Measurements from ENCODE around the gene TRIM62.

TRIM62 gene

GRCh38 chr1:33180226-33180910 lies 1.5 kb downstream of the TRIM62 start:
- no peak for DNase-seq

- no peak for DNase-seq
Observed at GRCh38 chr1:33178836-33179439, 2.9 kb downstream of the TRIM62 start.

DNA sequence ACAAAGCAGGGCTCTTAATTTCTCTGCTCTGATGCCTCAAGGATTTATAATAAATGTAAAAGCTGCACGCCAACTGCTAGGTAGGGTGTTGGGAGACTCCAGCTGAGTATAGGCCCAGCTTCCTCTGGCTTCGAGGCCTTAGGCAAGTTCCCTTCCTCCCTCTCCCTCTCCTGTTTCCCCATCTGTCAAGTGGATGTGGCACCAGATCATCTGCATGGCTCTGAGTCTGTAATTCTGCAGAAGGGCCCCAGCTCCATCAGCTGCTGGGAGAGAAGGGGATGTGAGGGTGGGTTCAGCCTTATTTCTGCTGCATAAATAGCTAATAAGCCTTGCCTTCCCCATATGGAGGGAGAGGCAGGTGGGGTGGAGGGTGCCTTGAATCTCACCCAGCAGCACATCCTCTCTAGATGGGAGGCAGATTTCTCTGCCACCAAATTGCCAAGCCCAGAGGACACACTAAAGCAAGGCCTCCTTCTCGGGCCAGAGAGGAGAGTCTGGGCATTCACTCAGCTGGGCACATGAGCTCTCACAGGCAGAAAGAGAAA lies 3.8 kb downstream of the TRIM62 start:
- no peak for DNase-seq

DNA sequence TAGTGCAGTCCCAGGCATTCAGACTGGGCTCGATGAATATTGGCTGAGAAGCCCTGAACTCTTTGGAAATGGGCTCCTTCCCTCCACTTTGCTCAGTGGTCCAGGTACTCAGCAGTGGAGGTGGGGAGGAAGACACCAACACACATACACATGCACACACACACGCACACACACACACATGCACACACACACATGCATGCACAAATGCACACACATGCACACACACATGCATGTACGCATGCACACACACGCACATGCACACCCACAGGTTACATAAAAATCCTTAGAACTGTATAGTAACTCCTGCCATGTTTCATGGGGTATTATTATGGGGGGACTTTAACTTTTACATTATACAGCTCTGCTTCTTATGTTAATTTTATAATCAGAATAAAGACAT lies 5.0 kb downstream of the TRIM62 start:
- no peak for DNase-seq

- peak; percentile 44 for DNase-seq
Observed at GRCh38 chr1:33176362-33176850, 5.4 kb downstream of the TRIM62 start.

GRCh38 chr1:33175865-33176264 lies 6.0 kb downstream of the TRIM62 start:
- no peak for DNase-seq

GRCh38 chr1:33173091-33173490 lies 8.8 kb downstream of the TRIM62 start:
- no peak for DNase-seq

DNA sequence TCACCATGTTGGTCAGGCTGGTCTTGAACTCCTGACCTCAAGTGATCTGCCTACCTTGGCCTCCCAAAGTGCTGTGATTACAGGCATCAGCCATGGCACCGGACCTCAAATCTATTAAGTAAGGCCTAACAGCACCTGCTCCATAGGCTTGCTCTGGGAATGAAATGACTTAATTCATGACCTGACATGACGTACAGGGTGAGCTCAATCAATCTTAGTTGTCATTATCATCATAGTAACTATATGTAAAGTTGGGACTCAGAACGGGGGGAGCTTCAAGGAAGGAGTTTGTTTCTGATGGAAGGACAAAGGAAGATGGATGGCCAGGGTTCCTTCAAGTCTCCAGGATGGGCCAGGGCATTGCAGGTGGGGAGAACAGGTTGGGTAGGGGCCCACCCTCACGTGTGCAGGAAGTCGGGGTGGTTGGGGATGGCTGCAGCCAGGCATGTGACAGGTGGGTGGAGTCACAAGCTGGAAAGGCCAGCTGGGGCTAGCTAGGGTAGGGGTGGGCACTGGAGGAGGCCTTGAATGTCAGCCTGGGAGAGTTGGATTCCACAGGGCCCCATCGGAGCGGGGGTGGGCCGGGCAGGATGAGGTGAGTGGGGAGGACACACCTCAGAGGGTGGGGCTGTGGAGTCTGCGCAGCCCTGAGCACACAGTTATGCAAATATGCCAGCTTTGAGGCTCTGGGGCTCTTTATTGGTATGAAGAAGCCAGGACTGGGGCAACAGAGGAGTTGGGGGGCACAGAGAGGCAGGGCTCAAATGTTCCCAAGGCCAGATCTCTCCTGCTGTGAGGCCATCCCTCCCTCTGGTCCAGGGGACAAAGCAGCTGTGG lies 9.6 kb downstream of the TRIM62 start:
- no peak for DNase-seq

GRCh38 chr1:33170351-33171274 lies 11.2 kb downstream of the TRIM62 start:
- DNase-seq, result no peak

GRCh38 chr1:33169290-33170055 lies 12.4 kb downstream of the TRIM62 start:
- peak; percentile 47 for DNase-seq

- no peak for DNase-seq
Observed at GRCh38 chr1:33168556-33169289, 13.1 kb downstream of the TRIM62 start.

GRCh38 chr1:33167650-33168447 lies 14.0 kb downstream of the TRIM62 start:
- no peak for DNase-seq

- DNase-seq, result no peak
Observed at GRCh38 chr1:33165809-33166208, 16.0 kb downstream of the TRIM62 start.

DNA sequence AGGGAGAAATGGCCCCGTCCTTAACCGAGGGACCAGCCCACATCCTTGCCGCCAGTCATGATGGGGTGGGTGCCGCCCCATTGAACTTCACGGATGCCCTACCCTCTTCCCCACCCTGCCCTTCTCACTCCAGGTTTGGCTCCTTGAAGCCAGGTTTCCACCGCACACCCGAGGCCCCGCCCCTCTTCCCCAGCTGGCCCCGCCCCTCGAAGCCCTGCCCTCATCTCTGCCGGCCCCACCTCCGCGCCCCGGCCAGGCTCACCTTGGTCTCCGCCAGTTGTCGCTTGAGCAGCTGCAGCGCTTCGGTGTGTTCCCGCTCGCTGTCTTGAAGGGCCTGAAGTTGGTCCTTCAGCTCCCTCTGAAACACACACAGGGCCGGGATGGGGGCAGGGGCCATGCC lies 16.6 kb downstream of the TRIM62 start:
- no peak for DNase-seq

- DNase-seq, result no peak
Observed at GRCh38 chr1:33163621-33164519, 18.0 kb downstream of the TRIM62 start.

GRCh38 chr1:33162141-33162540 lies 19.7 kb downstream of the TRIM62 start:
- DNase-seq, result no peak

- DNase-seq, result peak; percentile 89
Observed at GRCh38 chr1:33161061-33161681, 20.7 kb downstream of the TRIM62 start.

DNA sequence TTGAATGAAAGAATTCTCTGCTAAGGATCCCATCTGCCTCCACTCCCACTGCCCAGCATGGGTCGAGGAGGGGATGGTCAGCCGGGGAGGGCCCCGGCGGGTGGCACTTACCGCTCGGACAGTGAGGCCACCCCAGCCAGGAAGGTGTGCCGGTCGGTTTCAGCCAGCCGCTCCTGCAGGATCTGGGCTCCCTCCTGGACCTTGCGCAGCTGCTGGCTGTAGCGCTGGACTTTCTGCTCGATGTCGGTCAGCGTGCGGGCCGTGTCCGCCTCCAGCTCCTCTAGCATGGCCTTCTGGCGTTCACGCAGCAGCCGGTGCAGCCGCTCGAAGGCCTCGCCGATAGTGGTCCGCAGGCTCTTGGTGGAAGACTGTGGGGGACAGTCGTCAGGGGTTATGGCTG lies 22.3 kb downstream of the TRIM62 start:
- DNase-seq, result no peak
